ENCODE results near the gene JAG2.
A peak's percentile ranks its signal among the peaks of the same experiment; 100 is the strongest.

The JAG2 gene

DNA sequence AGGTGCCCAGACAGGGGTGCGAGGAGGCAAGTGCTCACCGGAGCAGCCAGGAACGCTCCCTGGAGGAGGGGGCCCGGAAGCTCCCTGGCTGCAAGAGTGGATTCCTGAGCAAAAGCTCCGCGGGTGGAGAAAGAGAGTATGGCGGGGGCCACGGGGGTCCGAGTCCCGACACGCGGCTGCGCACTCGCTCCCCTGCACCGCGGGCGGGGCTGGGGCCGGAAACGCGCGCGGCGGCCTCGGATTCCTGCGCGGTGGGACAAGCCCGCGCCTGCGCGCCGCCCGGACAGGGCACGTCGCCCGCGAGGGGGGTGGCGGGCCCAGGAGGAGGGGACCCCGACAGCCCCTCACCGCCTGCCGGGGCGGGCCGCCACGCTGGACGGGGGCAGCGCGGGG lies 75.5 kb downstream of the JAG2 start (continued):
- TF ChIP-seq, protein P1, sequence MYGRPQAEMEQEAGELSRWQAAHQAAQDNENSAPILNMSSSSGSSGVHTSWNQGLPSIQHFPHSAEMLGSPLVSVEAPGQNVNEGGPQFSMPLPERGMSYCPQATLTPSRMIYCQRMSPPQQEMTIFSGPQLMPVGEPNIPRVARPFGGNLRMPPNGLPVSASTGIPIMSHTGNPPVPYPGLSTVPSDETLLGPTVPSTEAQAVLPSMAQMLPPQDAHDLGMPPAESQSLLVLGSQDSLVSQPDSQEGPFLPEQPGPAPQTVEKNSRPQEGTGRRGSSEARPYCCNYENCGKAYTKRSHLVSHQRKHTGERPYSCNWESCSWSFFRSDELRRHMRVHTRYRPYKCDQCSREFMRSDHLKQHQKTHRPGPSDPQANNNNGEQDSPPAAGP (tag by site-specific recombination; IDR thresholded peaks at IDR 0.05): no peak
- TF ChIP-seq KLF8 (tag by site-specific recombination; IDR thresholded peaks at IDR 0.05) (no peak), WT1 (tag by site-specific recombination; IDR thresholded peaks at IDR 0.05) (no peak), ZNF560 (tag by site-specific recombination; IDR thresholded peaks at IDR 0.05; ENCODE audit: borderline replicate concordance) (no peak), ZNF768 (tag by site-specific recombination; IDR thresholded peaks at IDR 0.05) (no peak), ZNF138 (tag by site-specific recombination; IDR thresholded peaks at IDR 0.05; ENCODE audit: borderline replicate concordance) (no peak), ZNF555 (tag by site-specific recombination; conservative IDR thresholded peaks at IDR 0.05) (no peak), ZNF423 (tag by site-specific recombination; IDR thresholded peaks at IDR 0.05) (peak; percentile 57; the same call in 1 of the 2 replicates), ZNF580 (tag by site-specific recombination; IDR thresholded peaks at IDR 0.05) (no peak), PRDM10 (tag by site-specific recombination; IDR thresholded peaks at IDR 0.05) (peak; percentile 89), ZNF549 (tag by site-specific recombination; IDR thresholded peaks at IDR 0.05) (no peak), ZBTB48 (tag by site-specific recombination; IDR thresholded peaks at IDR 0.05) (no peak), MYNN (tag by site-specific recombination; IDR thresholded peaks at IDR 0.05; ENCODE audit: borderline replicate concordance) (no peak), ZNF629 (tag by site-specific recombination; IDR thresholded peaks at IDR 0.05) (no peak), ZNF521 (tag by site-specific recombination; IDR thresholded peaks at IDR 0.05) (no peak), ZNF704 (tag by site-specific recombination; IDR thresholded peaks at IDR 0.05) (no peak), ZFP41 (tag by site-specific recombination; IDR thresholded peaks at IDR 0.05; ENCODE audit: borderline replicate concordance) (no peak), SP2 (tag by site-specific recombination; IDR thresholded peaks at IDR 0.05) (no peak; the same call in 1 of the 2 replicates), ZNF785 (tag by site-specific recombination; IDR thresholded peaks at IDR 0.05) (no peak), SCRT1 (tag by site-specific recombination; IDR thresholded peaks at IDR 0.05; ENCODE audit: borderline replicate concordance) (no peak), ZNF280D (tag by site-specific recombination; IDR thresholded peaks at IDR 0.05) (no peak), ZNF571 (tag by site-specific recombination; IDR thresholded peaks at IDR 0.05) (no peak), ZFP37 (tag by site-specific recombination; IDR thresholded peaks at IDR 0.05) (no peak), ZNF157 (tag by site-specific recombination; IDR thresholded peaks at IDR 0.05) (no peak), ZNF148 (tag by site-specific recombination; IDR thresholded peaks at IDR 0.05; ENCODE audit: borderline replicate concordance) (no peak), GLIS2 (tag by site-specific recombination; IDR thresholded peaks at IDR 0.05) (no peak)
- TF ChIP-seq, protein P2, sequence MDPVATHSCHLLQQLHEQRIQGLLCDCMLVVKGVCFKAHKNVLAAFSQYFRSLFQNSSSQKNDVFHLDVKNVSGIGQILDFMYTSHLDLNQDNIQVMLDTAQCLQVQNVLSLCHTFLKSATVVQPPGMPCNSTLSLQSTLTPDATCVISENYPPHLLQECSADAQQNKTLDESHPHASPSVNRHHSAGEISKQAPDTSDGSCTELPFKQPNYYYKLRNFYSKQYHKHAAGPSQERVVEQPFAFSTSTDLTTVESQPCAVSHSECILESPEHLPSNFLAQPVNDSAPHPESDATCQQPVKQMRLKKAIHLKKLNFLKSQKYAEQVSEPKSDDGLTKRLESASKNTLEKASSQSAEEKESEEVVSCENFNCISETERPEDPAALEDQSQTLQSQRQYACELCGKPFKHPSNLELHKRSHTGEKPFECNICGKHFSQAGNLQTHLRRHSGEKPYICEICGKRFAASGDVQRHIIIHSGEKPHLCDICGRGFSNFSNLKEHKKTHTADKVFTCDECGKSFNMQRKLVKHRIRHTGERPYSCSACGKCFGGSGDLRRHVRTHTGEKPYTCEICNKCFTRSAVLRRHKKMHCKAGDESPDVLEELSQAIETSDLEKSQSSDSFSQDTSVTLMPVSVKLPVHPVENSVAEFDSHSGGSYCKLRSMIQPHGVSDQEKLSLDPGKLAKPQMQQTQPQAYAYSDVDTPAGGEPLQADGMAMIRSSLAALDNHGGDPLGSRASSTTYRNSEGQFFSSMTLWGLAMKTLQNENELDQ (tag by site-specific recombination; IDR thresholded peaks at IDR 0.05; ENCODE audit: low read depth): no peak
